RWPE2 (cell line): Measurements from ENCODE around the gene CLMN.
A peak's percentile ranks its signal among the peaks of the same experiment; 100 is the strongest.

ENCODE experiments used
- ATAC-seq: fragments of 200-7000 bp; cut with Tn5 transposase; 3 replicates; pipeline ENCODE4 v1.9.1; 2021; ENCODE audit warnings: low read depth
- DNase-seq: peaks from one replicate; pipeline ENCODE4 v3.0.0-alpha.2; 2020; ENCODE audit warnings: low spot score
- H3K27ac ChIP-seq: fragments of 450-650 bp; 2 replicates; pipeline ENCODE4 v1.5.1; 2017; ENCODE audit warnings: mild to moderate bottlenecking; ENCODE audit not compliant: poor library complexity, severe bottlenecking
- H3K27me3 ChIP-seq: fragments of 250-450 bp; sonication (Bioruptor Pico); 2 replicates; pipeline ENCODE4 v1.5.1; 2021; ENCODE audit warnings: mild to moderate bottlenecking, moderate library complexity; ENCODE audit not compliant: insufficient read depth, poor library complexity, severe bottlenecking
- H3K36me3 ChIP-seq: fragments of 250-450 bp; sonication (Bioruptor Pico); 2 replicates; pipeline ENCODE4 v1.5.1; 2020; ENCODE audit warnings: low read depth, mild to moderate bottlenecking, moderate library complexity
- H3K4me1 ChIP-seq: fragments of 250-450 bp; sonication (Bioruptor Pico); 2 replicates; pipeline ENCODE4 v1.5.1; 2021; ENCODE audit warnings: mild to moderate bottlenecking, moderate library complexity; ENCODE audit not compliant: insufficient read depth, poor library complexity, severe bottlenecking
- H3K4me3 ChIP-seq: fragments of 250-450 bp; sonication (Bioruptor Pico); 2 replicates; pipeline ENCODE4 v1.5.1; 2021; ENCODE audit warnings: mild to moderate bottlenecking, moderate library complexity; ENCODE audit not compliant: severe bottlenecking
- H3K9me3 ChIP-seq: fragments of 250-450 bp; sonication (Bioruptor Pico); 2 replicates; pipeline ENCODE4 v1.5.1; 2021; ENCODE audit warnings: mild to moderate bottlenecking, moderate library complexity; ENCODE audit not compliant: severe bottlenecking
- CTCF ChIP-seq: fragments of 450-650 bp; IDR thresholded peaks from one replicate; pipeline ENCODE4 v1.5.1; 2017; ENCODE audit warnings: mild to moderate bottlenecking, moderate library complexity; ENCODE audit not compliant: poor library complexity, severe bottlenecking

Gene CLMN

DNA sequence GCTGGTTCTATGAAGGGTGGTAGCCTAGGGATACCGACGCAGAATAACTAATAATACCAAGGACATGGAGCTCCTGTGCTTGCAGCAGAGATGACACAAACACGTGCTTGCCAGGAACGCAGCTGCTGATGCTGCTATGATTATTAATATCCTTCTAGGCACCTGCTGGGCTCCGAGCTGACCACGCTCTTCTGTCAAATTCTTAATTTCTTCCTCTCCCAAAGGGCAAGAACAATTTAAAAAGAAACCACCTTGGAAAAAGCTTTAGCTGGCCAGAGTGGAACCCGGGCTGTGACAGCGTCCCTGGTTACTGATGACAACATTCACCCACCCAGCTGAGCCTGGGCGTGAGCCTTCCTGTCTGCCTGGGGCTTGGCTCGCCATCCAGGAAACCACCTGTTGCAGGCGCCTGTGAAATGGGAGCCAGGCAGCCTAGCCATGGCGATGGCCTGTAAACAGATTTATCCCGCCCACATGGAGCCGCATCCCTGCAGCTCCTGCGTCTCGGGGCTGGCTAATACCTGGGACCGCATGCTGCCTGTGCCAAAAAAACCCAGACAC, 28.8 kb downstream of the CLMN start:
- Histone ChIP-seq H3K27me3 (no peaks in the 10 kb centered on the region), H3K4me3 (no peak overlapping the region), H3K9me3 (no peaks in the 10 kb centered on the region), H3K4me1 (peaks cover 20% of the 10 kb centered on the region), H3K27ac (peak overlapping the region; percentile 3), H3K36me3 (no peaks in the 10 kb centered on the region; the same call in 1 of the 2 replicates)
- peak; percentile 38; the same call in 2 of the 3 replicates for ATAC-seq
- no peak for TF ChIP-seq CTCF
- DNase-seq = no peak

- no peak for ATAC-seq
- no peak for TF ChIP-seq CTCF
- H3K27me3 ChIP-seq = no peaks in the 10 kb centered on the region
These were observed 29.7 kb downstream of the CLMN start for GRCh38 chr14:95290021-95290420.

GRCh38 chr14:95289323-95290010, 30.2 kb downstream of the CLMN start:
- peaks cover 15% of the 10 kb centered on the region for H3K4me1 ChIP-seq
- no peak for TF ChIP-seq CTCF
- no peak overlapping the region for H3K4me3 ChIP-seq
- H3K27me3 ChIP-seq = no peaks in the 10 kb centered on the region
- H3K27ac ChIP-seq = no peak overlapping the region
- no peaks in the 10 kb centered on the region for H3K9me3 ChIP-seq
- H3K36me3 ChIP-seq = no peaks in the 10 kb centered on the region; the same call in 1 of the 2 replicates
- ATAC-seq = no peak
- DNase-seq = no peak

More at GRCh38 chr14:95290021-95290420, 29.7 kb downstream of the CLMN start:
- H3K4me3 ChIP-seq = no peak overlapping the region
- no peak for DNase-seq
- H3K36me3 ChIP-seq = no peaks in the 10 kb centered on the region; the same call in 1 of the 2 replicates
- no peak overlapping the region for H3K27ac ChIP-seq
- H3K4me1 ChIP-seq = peaks cover 18% of the 10 kb centered on the region
- no peaks in the 10 kb centered on the region for H3K9me3 ChIP-seq

- no peaks in the 10 kb centered on the region for H3K27me3 ChIP-seq
- H3K27ac ChIP-seq = no peak overlapping the region
- H3K9me3 ChIP-seq = no peaks in the 10 kb centered on the region
- peaks cover 15% of the 10 kb centered on the region for H3K4me1 ChIP-seq
- no peak for TF ChIP-seq CTCF
- ATAC-seq (no peak), DNase-seq (no peak)
- no peaks in the 10 kb centered on the region; the same call in 1 of the 2 replicates for H3K36me3 ChIP-seq
- no peak overlapping the region for H3K4me3 ChIP-seq
These were observed 30.9 kb downstream of the CLMN start for GRCh38 chr14:95288672-95289322.
